ENCODE results near the gene TRIM52. TPM values are rescaled to one million over a fixed set of nuclear protein-coding genes. Genes with fewer than 3 reads are reported as not detected.

TRIM52 gene
- total and polyA plus RNA-seq, 9 of the 15 experiments (the other 6 are each of a cell fraction or from before 2014, with no cell fraction given), result 3.3 to 21.9 (median 13.5) TPM

GRCh38 chr5:181223058-181223728, 37.8 kb downstream of the TRIM52 start, which contains the start of gene TRIM41 (continued):
- TF ChIP-seq IRF1 (CRISPR knock-in tag; IDR thresholded peaks at IDR 0.05; ENCODE audit: borderline replicate concordance) (peak; percentile 37; the same call in 1 of the 2 replicates), DMBX1 (CRISPR knock-in tag; IDR thresholded peaks at IDR 0.05; ENCODE audit: borderline replicate concordance) (no peak), ZNF551 (CRISPR knock-in tag; IDR thresholded peaks at IDR 0.05) (no peak), NR2C2 (CRISPR knock-in tag; IDR thresholded peaks at IDR 0.05) (peak; percentile 90), NR2C2 (tag; IDR thresholded peaks at IDR 0.05) (peak; percentile 98), ZNF785 (CRISPR knock-in tag; IDR thresholded peaks at IDR 0.05) (no peak), PHF21A (IDR thresholded peaks at IDR 0.05; ENCODE audit: borderline replicate concordance, low read depth) (no peak), CEBPZ (IDR thresholded peaks at IDR 0.05; ENCODE audit: borderline replicate concordance, low read depth, low read length) (no peak), ZNF586 (CRISPR knock-in tag; conservative IDR thresholded peaks at IDR 0.05) (no peak), ZNF766 (CRISPR knock-in tag; conservative IDR thresholded peaks at IDR 0.05) (no peak), EP300 (IDR thresholded peaks at IDR 0.05; ENCODE audit: low read length) (peak; percentile 63; the same call in 1 of the 2 replicates), THAP7 (CRISPR knock-in tag; IDR thresholded peaks at IDR 0.05) (no peak), KLF10 (CRISPR knock-in tag; IDR thresholded peaks at IDR 0.05) (no peak)
- TF ChIP-seq, protein P1, sequence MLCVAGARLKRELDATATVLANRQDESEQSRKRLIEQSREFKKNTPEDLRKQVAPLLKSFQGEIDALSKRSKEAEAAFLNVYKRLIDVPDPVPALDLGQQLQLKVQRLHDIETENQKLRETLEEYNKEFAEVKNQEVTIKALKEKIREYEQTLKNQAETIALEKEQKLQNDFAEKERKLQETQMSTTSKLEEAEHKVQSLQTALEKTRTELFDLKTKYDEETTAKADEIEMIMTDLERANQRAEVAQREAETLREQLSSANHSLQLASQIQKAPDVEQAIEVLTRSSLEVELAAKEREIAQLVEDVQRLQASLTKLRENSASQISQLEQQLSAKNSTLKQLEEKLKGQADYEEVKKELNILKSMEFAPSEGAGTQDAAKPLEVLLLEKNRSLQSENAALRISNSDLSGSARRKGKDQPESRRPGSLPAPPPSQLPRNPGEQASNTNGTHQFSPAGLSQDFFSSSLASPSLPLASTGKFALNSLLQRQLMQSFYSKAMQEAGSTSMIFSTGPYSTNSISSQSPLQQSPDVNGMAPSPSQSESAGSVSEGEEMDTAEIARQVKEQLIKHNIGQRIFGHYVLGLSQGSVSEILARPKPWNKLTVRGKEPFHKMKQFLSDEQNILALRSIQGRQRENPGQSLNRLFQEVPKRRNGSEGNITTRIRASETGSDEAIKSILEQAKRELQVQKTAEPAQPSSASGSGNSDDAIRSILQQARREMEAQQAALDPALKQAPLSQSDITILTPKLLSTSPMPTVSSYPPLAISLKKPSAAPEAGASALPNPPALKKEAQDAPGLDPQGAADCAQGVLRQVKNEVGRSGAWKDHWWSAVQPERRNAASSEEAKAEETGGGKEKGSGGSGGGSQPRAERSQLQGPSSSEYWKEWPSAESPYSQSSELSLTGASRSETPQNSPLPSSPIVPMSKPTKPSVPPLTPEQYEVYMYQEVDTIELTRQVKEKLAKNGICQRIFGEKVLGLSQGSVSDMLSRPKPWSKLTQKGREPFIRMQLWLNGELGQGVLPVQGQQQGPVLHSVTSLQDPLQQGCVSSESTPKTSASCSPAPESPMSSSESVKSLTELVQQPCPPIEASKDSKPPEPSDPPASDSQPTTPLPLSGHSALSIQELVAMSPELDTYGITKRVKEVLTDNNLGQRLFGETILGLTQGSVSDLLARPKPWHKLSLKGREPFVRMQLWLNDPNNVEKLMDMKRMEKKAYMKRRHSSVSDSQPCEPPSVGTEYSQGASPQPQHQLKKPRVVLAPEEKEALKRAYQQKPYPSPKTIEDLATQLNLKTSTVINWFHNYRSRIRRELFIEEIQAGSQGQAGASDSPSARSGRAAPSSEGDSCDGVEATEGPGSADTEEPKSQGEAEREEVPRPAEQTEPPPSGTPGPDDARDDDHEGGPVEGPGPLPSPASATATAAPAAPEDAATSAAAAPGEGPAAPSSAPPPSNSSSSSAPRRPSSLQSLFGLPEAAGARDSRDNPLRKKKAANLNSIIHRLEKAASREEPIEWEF (CRISPR knock-in tag; IDR thresholded peaks at IDR 0.05), result no peak
